OCI-LY3 (cell line): ENCODE measurements around the gene DPP6.

ENCODE experiments used
- EZH2phosphoT487 ChIP-seq: fragments of 200-600 bp; shearing (Covaris generic); IDR thresholded peaks from 2 replicates; pipeline ENCODE4 v1.6.1; 2018; ENCODE audit warnings: antibody characterized with exemption, mixed run types, low read depth
- TF ChIP-seq, protein P1 (sequence below): fragments of 200-600, 300-600 bp; sonication (generic); IDR thresholded peaks from 2 replicates; pipeline ENCODE4 v1.5.1; 2014; ENCODE audit warnings: antibody characterized with exemption, low read length, low read depth

DNA sequence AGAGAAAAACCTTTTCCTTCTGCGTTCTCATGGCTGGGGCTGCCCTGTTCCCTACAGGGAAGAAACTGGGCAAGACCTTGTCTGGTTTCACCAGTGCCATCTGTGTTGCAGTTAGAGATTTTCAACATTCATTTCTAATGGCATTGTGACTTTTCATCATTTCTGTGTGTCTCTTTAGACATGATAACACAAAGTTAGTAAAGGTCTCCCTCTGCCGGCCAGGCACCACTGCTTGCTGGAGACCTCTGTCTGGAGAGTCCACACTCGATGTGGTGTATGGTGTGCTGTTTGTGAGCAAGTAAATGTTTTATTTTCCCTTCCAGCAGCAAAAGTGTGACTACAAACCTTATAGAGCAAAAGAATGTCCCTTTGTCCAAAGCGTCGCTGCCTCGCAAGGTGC, 737.2 kb downstream of the DPP6 start:
- TF ChIP-seq, protein P1, sequence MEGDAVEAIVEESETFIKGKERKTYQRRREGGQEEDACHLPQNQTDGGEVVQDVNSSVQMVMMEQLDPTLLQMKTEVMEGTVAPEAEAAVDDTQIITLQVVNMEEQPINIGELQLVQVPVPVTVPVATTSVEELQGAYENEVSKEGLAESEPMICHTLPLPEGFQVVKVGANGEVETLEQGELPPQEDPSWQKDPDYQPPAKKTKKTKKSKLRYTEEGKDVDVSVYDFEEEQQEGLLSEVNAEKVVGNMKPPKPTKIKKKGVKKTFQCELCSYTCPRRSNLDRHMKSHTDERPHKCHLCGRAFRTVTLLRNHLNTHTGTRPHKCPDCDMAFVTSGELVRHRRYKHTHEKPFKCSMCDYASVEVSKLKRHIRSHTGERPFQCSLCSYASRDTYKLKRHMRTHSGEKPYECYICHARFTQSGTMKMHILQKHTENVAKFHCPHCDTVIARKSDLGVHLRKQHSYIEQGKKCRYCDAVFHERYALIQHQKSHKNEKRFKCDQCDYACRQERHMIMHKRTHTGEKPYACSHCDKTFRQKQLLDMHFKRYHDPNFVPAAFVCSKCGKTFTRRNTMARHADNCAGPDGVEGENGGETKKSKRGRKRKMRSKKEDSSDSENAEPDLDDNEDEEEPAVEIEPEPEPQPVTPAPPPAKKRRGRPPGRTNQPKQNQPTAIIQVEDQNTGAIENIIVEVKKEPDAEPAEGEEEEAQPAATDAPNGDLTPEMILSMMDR: peak; percentile 40
- TF ChIP-seq EZH2phosphoT487: no peak
